HG02970 (cell line): ENCODE measurements around the gene ELK4.

ENCODE experiments used
- ATAC-seq: cut with Tn5 transposase; IDR thresholded peaks from one replicate; pipeline ENCODE4 v1.9.1; 2021; ENCODE audit warnings: mild to moderate bottlenecking, moderate library complexity, moderate number of reproducible peaks; ENCODE audit not compliant: unreplicated experiment, low FRiP score

The ELK4 gene

DNA sequence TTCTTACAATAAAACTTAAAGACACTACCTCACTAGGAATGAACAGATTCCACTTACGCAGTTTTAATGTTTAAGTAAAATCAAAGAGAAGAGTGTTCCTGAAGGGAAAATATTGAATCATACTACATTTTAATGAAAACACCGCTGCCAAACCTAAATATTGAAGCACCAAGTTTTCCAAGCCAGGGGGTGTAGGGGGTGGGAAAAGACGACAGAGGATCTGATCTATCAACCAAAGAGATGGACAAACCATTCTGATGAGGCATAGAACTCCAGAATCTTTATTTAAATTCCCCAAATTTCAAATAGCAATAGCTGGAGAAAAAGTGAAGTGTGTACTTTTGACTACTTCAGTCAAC is 1.2 kb downstream of the ELK4 start:
- ATAC-seq = no peak

DNA sequence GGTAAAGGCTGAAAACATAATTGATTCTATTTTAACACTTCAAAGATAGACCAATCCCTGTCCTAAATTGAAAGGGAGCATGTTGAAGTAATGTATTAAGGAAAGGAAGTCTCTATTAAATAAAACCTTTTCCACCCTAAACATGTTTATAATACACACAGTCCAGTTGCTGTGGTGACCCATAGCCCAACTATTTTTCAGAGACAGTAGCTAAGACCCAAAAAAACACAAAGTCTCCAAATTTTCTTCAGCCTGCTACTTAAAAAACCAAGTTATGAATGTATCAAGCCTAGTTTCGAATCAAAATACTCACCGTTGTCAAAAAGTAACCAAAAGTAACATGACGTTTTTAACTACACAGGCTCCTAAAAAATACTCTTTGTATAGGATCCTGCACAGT is 1.6 kb downstream of the ELK4 start:
- ATAC-seq = no peak

DNA sequence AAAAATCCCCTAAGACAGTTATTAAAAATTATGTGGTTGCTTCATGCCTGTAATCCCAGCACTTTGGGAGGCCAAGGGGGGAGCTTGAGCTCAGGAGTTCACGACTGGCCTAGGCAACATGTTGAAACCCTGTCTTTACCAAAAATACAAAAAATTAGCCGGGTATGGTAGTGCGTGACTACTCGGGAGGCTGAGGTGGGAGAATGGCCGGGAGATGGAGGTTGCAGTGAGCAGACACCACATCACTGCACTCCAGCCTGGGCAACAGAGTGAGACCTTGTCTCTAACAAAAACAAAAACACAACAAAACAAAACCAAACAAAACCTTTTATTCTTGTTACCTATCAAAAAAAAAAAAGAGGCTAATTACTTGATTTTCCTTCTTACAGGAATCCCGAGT is 2.1 kb downstream of the ELK4 start:
- ATAC-seq = no peak

DNA sequence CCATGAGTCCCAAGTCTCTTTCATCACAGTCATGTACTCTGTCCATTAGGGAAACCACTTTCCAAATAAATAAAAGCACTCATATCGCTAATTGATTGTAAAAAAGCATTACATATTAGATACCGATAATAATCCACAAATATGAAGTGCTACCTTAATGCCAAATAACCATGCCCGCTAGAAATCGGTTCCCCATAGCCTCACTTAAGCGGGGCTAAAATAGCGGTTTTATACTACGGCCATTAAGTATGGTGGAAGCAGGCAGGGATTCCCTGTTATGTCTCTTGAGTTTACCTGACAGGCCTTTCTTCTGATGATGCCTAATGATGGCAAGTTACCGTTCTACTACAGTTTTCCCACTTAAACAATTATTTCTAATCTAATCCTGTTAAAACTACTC is 3.9 kb downstream of the ELK4 start:
- ATAC-seq = no peak

DNA sequence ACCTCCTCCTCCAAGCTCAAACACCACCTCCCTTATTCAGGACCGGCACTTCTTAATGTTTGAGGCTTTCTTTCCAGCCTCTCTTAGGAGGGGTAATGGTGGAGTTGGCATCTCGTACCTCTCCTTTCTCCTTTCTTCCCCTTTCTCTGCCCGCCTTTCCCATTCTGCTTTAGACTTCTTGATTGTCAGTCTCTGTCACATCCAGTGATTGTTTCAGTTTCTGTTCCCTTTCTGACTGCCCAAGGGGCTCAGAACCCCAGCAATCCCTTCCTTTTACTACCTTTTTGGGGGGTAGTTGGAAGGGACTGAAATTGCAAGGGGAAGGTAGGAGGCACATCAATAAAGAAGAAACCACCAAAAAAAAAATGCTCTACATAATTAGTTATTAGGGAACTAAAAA is 5.6 kb downstream of the ELK4 start:
- no peak for ATAC-seq

DNA sequence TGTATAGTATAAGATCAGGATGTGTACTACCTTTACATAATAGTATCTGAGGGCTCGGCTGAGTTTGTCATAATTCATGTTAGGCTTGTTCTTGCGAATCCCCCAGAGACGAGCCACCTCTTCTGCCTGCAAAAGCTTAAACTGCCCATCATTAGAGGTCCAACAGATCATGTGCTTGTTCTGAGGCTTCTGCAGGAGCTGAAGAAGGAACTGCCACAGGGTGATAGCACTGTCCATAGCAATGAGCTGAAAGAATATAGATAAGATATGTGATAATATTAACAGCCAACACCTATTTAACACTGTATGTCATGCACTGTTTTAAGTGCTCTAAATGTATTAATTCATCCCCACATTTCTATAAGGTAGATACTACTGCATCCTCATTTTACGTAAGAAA is 8.2 kb downstream of the ELK4 start:
- no peak for ATAC-seq

DNA sequence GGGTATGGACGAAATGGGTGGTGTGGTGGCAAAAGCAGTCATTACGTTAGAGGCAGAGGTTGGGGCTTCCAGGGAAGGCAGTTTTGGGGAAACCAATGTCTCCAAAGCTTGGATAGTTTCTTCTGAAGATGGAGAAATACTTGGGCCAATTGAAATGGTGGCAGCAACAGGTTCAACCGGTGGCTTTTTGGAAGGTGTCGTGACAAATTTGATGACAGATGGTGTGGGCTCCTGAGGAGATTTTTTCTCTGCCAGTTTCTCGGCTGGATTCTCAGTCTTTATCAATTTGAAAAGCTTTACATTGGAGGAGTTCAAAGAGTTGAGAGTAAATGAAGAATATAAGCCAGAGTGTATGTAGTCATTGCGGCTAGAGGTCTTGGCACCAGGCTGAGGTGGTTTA is 11.5 kb downstream of the ELK4 start:
- ATAC-seq = no peak

DNA sequence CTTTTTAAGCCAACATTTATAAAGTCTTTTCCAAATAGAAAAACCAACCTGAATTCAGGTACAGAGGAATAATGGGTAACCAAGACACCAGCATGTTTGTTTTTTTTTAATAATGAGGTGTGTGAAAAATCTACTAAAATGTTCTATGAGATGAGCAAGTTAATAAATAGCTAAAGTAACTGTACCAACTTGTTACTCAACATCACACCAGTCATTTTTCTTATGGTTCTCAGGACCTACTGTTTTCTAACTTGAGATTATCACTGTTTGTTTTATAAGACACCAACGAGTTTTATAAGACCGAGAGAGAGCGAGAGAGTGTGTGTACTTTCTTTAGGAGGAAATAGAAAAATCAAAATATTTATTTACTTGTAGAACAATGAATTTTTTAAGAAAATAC is 12.4 kb downstream of the ELK4 start:
- no peak for ATAC-seq

DNA sequence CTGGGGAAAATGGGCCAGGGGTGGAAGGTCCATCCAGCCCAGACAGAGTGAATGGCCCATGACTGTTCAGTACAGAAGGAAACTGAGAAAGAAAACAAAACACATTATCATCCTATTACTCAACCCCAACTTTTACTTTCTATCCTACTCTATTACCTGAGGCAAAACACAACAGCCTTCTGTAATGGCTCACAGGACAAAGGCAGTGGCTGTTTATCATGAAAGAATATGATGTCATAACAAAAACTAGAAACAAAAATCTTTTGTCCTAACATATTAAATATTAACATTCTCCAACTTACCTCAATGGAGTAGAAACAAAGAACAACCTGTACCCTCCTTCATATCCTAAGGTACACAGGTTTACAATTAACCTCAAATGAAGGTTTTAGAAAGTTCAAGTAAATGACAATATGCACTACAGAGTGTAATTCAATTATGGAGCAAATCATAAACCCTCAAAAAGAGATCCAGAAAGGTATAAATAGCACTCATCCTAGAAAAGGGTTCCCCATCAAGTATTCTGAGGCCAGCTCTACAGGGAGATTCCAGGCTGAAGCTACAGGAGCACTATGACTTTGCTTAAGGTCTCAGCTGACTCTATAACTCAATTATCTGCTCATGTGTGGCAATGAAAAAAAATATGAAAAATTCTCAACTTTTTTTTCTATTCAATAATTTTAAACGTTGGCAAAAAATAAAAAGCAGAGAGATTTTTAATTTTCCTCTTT is 15.1 kb downstream of the ELK4 start:
- no peak for ATAC-seq

DNA sequence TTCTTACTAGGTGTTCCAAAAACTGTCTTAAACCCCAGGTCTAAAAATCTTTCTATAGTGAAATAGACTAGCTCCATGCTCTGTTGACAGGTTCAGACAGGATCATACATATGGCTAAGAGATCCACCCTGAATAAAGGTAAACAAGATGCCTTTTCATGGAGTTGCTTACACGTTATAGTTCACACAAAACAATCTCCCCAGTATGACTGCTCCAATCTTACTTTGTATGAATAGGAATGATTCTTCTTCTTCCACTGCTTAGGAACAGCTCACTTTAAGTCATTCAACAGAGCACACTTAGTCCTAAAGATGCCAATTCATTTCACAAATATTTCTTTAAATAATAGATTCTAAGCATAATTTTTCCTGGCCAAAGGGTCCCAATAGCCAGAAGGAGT is 16.0 kb downstream of the ELK4 start:
- ATAC-seq = no peak

DNA sequence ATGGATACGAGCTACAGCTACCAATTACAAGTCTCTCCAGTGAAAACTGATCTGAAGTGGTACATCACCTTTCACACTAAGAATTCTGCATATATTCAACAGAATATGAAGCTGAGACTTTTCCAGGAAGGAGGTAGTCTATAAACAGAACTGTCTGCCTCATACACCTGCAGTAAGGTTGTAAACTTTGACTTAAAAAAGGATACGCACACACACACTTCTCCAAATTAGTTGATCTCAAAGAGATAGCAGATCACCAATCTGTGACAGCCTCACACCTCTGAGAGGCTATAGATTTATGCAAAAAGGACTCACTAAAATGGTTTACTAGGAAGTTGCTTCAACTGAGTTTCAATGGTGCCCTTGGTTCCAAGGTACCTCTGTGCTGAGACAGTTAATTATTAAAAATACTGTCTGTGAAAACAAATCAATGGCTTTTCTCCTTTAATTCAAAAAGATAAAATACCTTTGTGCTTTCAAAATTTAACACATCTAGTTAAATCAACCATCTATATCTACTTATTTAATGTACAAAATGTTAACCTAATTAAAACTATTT is 17.9 kb downstream of the ELK4 start:
- no peak for ATAC-seq

DNA sequence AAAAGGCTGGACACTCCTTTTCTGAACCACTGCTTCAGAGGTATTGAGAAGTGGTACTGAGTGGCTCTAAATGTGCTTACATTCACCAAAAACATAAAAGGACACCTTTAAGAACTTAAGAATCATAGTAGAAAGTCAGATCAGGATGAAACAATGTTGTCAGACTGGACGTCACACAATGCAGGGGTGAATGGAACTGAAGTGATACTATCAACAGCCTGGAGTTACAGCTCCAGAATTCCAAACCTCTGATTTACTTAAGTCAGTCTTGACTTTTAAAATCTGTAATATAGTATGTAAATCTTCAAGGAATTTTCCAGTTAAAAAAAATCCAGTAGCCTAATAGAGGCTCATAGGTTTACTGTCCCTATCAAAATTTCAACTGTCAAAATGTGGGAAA is 19.3 kb downstream of the ELK4 start:
- ATAC-seq = no peak

DNA sequence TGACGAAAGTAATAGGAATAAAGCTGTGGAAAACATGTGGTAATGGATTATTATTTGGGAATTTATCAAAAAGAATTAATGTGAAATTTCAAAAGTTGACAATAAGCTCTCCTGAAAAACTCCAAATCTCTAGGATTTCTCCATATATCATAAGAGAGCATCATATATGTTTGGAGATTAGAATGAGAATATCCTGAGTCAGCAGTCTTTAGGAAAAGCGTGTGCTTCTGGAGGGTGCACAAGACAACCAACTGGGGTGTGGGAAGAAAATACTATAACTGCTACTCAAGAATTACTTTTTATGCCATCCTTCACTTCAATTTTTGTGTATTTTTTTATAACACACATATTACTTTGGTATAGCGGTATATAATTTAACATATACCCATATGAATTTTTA is 19.7 kb downstream of the ELK4 start:
- no peak for ATAC-seq

DNA sequence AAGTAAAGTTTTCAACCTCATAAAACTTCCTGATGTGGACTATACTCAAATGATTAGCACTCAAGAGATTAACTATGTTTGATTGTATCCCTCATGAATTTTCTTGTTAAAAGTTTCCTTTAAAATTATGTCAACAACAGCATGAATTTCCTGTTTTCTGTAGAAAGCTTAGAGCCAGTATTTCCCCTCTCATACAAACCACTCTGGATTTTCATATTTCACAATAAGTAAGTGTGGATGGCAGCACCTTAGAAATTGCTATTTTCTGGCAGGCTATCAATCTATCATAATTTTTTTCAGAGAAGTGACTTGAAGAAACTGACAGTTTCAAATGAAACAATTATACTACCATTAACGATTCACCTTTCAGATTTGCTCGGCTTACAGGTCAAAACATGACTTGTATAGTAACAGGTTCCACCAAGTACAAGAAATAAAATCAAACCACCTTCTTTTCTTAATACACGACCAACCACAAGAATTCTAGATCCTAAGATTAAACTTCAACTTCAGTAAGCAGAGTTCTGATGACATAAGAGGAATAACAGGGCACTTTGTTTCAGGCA is 20.8 kb downstream of the ELK4 start:
- no peak for ATAC-seq

DNA sequence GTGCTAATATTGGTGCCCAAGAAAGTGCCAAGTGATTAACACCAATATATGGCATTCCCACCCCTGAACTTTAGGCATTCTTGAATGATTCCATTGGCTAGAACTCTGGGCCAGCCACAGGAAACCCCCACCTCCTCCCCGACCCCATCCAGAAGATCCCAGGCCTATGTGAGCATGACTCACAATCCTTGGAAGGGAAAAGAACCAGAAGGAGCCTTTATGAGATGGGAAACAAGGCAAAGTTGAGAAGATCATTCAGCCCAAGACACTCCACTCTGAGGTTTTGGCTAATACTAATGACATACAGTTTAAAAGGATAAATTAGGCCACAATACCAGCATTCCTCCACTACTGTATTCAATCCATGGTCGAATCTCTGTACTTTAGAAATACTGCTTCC is 21.8 kb downstream of the ELK4 start:
- ATAC-seq = no peak

DNA sequence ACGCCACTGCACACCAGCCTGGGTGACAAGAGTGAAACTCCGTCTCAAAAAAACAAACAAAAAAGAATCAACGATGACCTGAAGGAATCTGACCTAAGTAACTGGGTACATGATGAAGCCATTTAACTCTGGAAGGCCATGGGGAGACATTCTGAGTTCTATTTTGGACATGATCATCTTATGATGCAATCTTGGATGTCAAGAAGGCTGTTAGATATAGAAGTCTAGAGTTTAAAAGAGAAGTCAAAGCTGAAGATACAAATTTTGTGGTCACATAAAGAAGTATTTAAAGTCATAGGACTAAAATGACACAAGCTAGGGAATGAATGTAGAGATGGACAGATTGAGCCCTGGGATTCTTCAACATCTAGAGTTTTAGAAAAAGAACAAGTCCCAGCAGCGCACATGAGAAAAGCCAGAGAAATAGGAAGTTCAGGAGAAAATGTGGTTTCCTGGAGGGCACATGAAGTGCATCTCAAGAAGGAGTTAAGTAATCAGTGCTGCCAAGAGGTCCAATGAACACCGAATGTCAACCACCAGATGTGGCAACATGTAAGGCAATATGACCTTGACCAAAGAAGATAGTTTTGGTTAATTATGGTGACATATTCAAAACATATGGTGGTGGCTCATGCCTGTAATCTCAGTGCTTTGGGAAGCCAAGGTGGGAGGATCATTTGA is 26.8 kb downstream of the ELK4 start:
- no peak for ATAC-seq

DNA sequence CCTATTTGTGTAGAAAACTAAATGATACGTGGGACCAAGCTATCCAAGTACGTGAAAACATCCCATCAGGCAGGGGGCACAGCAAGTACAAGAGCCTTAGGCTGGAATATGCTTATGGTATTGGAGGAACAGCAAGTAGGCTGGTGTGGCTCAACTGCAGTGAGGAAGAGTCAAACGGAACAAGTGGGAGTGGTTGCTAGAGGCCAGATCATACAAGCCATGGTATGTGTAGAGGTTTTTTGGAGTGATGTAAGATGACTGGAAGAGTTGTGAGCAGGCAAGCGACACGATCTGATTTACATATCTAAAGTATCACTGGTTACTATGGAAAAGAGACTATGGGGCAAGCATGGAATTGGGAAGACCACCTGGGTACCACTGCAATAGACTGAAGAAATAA is 27.8 kb downstream of the ELK4 start:
- ATAC-seq = no peak

DNA sequence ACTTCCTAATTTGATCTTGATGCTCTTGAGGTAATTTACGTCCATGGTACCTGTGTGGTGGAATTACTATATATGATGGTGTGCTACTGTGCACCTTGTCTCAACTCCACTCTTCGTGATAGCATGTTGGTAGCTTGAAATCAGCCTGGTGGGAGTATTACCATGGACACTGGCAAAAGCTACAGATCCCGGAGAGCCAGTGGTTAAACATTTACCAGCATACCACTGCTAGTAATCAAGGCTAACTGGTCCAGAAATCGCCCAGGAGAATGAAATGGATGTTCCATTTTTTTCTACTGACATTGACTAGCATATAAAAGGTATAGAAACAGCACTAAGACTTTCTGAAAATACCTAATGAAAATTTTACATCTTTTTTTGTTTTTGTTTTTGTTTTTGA is 30.6 kb downstream of the ELK4 start:
- ATAC-seq = no peak

DNA sequence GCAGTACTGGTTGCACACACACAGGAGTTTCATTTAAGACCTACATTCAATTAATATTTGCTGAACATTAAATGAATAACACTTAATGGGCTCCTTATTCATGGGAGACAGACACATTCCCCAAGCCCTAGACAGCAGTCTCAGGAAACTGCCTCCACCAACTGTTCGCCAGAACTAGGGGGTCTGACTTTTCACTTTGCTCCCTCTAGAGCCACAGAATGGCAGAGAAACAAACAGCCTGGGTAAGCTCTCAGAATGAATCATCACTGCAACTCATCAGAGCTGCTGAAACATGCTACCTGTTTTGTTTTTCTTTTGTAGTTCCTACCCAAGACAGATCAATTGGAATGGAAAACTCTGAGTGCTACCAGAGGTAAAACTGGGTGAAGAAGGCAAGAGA is 31.7 kb downstream of the ELK4 start:
- ATAC-seq = no peak

DNA sequence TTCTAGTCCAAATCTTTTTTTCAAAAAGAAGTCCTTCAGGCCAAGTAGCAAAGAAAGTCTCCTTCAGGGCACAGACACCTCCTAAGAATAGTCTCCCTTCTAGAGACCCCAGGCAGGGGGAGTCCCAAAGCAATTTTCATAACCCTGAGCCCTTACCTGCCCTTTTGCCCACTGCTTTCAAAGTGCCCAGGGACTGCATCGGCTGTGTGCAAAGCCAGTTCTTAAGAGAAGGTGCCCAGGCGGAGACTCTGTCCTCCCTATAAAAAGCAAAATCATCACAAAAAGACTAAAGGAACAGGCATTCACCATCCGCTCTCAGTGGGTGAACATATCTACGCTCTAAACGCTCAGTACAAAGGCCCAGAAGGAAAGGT is 32.2 kb downstream of the ELK4 start:
- no peak for ATAC-seq

DNA sequence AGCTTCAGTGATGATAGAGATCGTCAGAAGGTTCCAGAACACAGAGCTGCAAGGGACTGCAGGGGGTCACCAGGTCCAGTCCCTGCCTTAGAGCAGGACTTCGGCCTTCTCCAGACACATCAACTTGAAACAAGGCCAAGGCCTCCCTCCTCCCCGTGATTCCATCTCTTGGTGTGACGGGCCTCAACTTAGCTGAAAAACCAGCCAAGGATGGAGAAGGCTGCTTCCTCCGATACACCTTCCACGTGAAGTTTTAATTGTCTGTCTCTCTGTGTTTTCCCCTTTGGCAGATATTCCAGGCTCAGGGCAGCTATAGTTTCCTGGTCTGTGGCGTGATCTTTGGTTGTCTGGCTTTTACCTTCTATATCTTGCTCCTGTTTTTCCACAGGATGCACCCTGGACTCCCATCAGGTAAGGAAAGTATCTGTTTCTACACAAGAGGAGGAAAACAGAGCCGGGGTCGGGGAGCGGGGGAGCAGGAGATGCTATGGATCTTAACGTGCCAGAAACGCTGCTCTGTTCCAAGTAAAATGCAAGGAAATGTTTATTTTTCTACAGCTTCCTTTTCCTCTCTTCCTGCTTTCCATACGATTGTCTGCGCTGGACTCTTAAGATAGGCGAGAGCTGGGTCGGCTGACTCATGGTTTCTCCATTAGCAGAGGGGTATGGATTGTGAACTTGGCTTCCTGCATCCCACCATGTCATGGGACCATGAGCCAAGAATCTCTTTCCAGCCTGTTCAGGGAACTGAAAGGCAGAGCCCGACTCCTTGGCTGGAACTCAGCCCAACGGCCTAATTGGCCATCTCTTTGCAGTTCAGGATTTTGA is 32.8 kb downstream of the ELK4 start:
- no peak for ATAC-seq
